ENCODE data around the gene GATAD2B.
"Not testable (repeated sequence)": the region's sequence is repeated elsewhere in the genome, so short reads cannot be mapped to it uniquely, and the experiment has no call there.

Gene GATAD2B

GRCh38 chr1:153882296-153882912 is 40.4 kb downstream of the GATAD2B start:
- no peak for DNase-seq

- no peak for DNase-seq
Observed at GRCh38 chr1:153881751-153882150, 41.0 kb downstream of the GATAD2B start.

- no peak for DNase-seq
Observed at GRCh38 chr1:153880962-153881361, 41.8 kb downstream of the GATAD2B start.

GRCh38 chr1:153880024-153880423 is 42.7 kb downstream of the GATAD2B start:
- DNase-seq, result no peak

GRCh38 chr1:153877112-153877511 is 45.7 kb downstream of the GATAD2B start:
- no peak for DNase-seq

- no peak for DNase-seq
Observed at GRCh38 chr1:153872934-153873333, 49.8 kb downstream of the GATAD2B start.

- no peak for DNase-seq
Observed at GRCh38 chr1:153872331-153872730, 50.4 kb downstream of the GATAD2B start.

- DNase-seq, result no peak
Observed at GRCh38 chr1:153869486-153869885, 53.3 kb downstream of the GATAD2B start.

GRCh38 chr1:153866045-153866850 is 56.5 kb downstream of the GATAD2B start:
- no peak for DNase-seq

GRCh38 chr1:153860285-153860684 is 62.5 kb downstream of the GATAD2B start:
- DNase-seq, result no peak

GRCh38 chr1:153857505-153857904 is 65.3 kb downstream of the GATAD2B start:
- no peak for DNase-seq

GRCh38 chr1:153856763-153857162 is 66.0 kb downstream of the GATAD2B start:
- DNase-seq, result no peak

- DNase-seq, result no peak
Observed at GRCh38 chr1:153852170-153852569, 70.6 kb downstream of the GATAD2B start.

GRCh38 chr1:153849487-153850185 is 73.1 kb downstream of the GATAD2B start:
- no peak for DNase-seq

GRCh38 chr1:153848805-153849204 is 74.0 kb downstream of the GATAD2B start:
- DNase-seq, result no peak

GRCh38 chr1:153845158-153845557 is 77.6 kb downstream of the GATAD2B start:
- no peak for DNase-seq

GRCh38 chr1:153844349-153844748 is 78.4 kb downstream of the GATAD2B start:
- DNase-seq, result not testable (repeated sequence)

- no peak for DNase-seq
Observed at GRCh38 chr1:153842006-153842471, 80.7 kb downstream of the GATAD2B start.

- no peak for DNase-seq
Observed at GRCh38 chr1:153841463-153841994, 81.2 kb downstream of the GATAD2B start.

- not testable (repeated sequence) for DNase-seq
Observed at GRCh38 chr1:153840774-153841173, 82.0 kb downstream of the GATAD2B start.

- DNase-seq, result not testable (repeated sequence)
Observed at GRCh38 chr1:153833968-153834367, 88.8 kb downstream of the GATAD2B start.

- DNase-seq, result no peak
Observed at GRCh38 chr1:153833171-153833570, 89.6 kb downstream of the GATAD2B start.

GRCh38 chr1:153832293-153832692 is 90.5 kb downstream of the GATAD2B start:
- DNase-seq, result no peak

Measured in effector CD4-positive, alpha-beta T cell (primary cell).